Thoracic aorta (tissue), 2 donors: ENCODE results near the gene ARFIP1. TPM values are rescaled to one million over a fixed set of nuclear protein-coding genes. Genes with fewer than 3 reads are reported as not detected.

Experiments used
- ATAC-seq: fragments of 150-250 bp; one replicate; pipeline ENCODE4 v1.8.0; 2017; ENCODE audit warnings: low read depth; ENCODE audit not compliant: insufficient number of reproducible peaks, low FRiP score
- DNase-seq: peaks from one replicate; pipeline ENCODE4 v3.0.0-alpha.2; 2020; ENCODE audit warnings: low spot score
- H3K27ac ChIP-seq, 2 donors: fragments of 200-600 bp; sonication (generic); 1 replicate in 1 of 2; 2 replicates in 1 of 2; pipeline ENCODE4 v1.5.1; 2016; ENCODE audit warnings: mild to moderate bottlenecking in 2 of 2, moderate library complexity in 2 of 2
- H3K27me3 ChIP-seq: fragments of 200-600 bp; sonication (generic); replicated peaks from 2 replicates; pipeline ENCODE4 v1.6.0; 2016; ENCODE audit warnings: mild to moderate bottlenecking; ENCODE audit not compliant: insufficient read depth
- H3K36me3 ChIP-seq: fragments of 200-600 bp; sonication (generic); one replicate; pipeline ENCODE4 v1.5.1; 2016
- H3K4me1 ChIP-seq, 2 donors: fragments of 200-600 bp; sonication (generic); 1 replicate in 1 of 2; 2 replicates in 1 of 2; pipeline versions ENCODE4 v1.5.1 to v1.6.0; 2016; ENCODE audit warnings: low read depth in 2 of 2, mild to moderate bottlenecking in 1 of 2; ENCODE audit not compliant: control insufficient read depth in 1 of 2
- H3K4me3 ChIP-seq: fragments of 200-600 bp; sonication (generic); 2 replicates; pipeline ENCODE4 v1.5.1; 2016; ENCODE audit warnings: mild to moderate bottlenecking
- H3K9me3 ChIP-seq: fragments of 200-600 bp; sonication (generic); 2 replicates; pipeline ENCODE4 v1.5.1; 2016
- CTCF ChIP-seq: fragments of 200-600 bp; sonication (generic); IDR thresholded peaks from one replicate; pipeline ENCODE4 v1.5.1; 2019; ENCODE audit warnings: antibody characterized with exemption
- total RNA-seq, 2 donors: library from RNA; depleted of rRNA; stranded (reverse); fragments of >200 nt; gene quantifications; one replicate each; pipeline versions ENCODE4 v1.1.0 to v1.2.3, GENCODE V29; 2016

ARFIP1 gene
- total RNA-seq, 2 donors from 2014 or later: 24.0 to 39.0 TPM

- DNase-seq: no peak
- no peak for TF ChIP-seq CTCF
- ATAC-seq: no peak
- H3K36me3 ChIP-seq: no peaks in the 10 kb centered on the region
- H3K4me3 ChIP-seq: peak overlapping the region; percentile 80
- peaks cover 6 to 23% of the 10 kb centered on the region in 2 donors for H3K4me1 ChIP-seq
- no peaks in the 10 kb centered on the region for H3K9me3 ChIP-seq
- no peak overlapping the region for H3K27ac ChIP-seq
- H3K27me3 ChIP-seq: no peaks in the 10 kb centered on the region
Observed at GRCh38 chr4:152937336-152938236, 157.8 kb downstream of the ARFIP1 start.

GRCh38 chr4:152938237-152938947, 158.6 kb downstream of the ARFIP1 start:
- Histone ChIP-seq H3K4me1 (peaks cover 6 to 23% of the 10 kb centered on the region in 2 donors), H3K9me3 (no peaks in the 10 kb centered on the region), H3K27me3 (no peaks in the 10 kb centered on the region), H3K4me3 (peak overlapping the region; percentile 80), H3K36me3 (no peaks in the 10 kb centered on the region), H3K27ac (no peak overlapping the region)
- DNase-seq: no peak
- no peak for TF ChIP-seq CTCF
- ATAC-seq: no peak

- no peak overlapping the region for H3K27ac ChIP-seq
- H3K36me3 ChIP-seq: no peaks in the 10 kb centered on the region
- DNase-seq: no peak
- H3K4me3 ChIP-seq: no peak overlapping the region
- no peak for ATAC-seq
- peaks cover 6 to 23% of the 10 kb centered on the region in 2 donors for H3K4me1 ChIP-seq
- no peaks in the 10 kb centered on the region for H3K27me3 ChIP-seq
- no peak for TF ChIP-seq CTCF
- no peaks in the 10 kb centered on the region for H3K9me3 ChIP-seq
Observed at GRCh38 chr4:152939621-152940020, 159.9 kb downstream of the ARFIP1 start.

GRCh38 chr4:152940461-152940860, 160.7 kb downstream of the ARFIP1 start:
- ATAC-seq: no peak
- Histone ChIP-seq H3K4me1 (peaks cover 6 to 23% of the 10 kb centered on the region in 2 donors), H3K9me3 (no peaks in the 10 kb centered on the region), H3K36me3 (no peaks in the 10 kb centered on the region), H3K4me3 (no peak overlapping the region), H3K27me3 (no peaks in the 10 kb centered on the region), H3K27ac (no peak overlapping the region)
- no peak for DNase-seq
- TF ChIP-seq CTCF: no peak

- Histone ChIP-seq H3K9me3 (no peaks in the 10 kb centered on the region), H3K36me3 (no peaks in the 10 kb centered on the region), H3K27ac (no peak overlapping the region), H3K4me1 (peaks cover 0 to 15% of the 10 kb centered on the region in 2 donors), H3K4me3 (no peak overlapping the region), H3K27me3 (no peaks in the 10 kb centered on the region)
- ATAC-seq (no peak), DNase-seq (no peak)
- no peak for TF ChIP-seq CTCF
Observed at GRCh38 chr4:152941411-152941810, 161.7 kb downstream of the ARFIP1 start.
